Stimulated activated CD8-positive, alpha-beta memory T cell treated with anti-CD3 and anti-CD28 coated beads, Interleukin-15, amount 100 ng/mL, for 1 hour (primary cell): ENCODE data around the gene WWC2.
"Not testable (repeated sequence)": the region's sequence is repeated elsewhere in the genome, so short reads cannot be mapped to it uniquely, and the experiment has no call there.

Source experiments
- DNase-seq: peaks from one replicate; pipeline ENCODE4 v3.0.0-alpha.2; 2020; ENCODE audit warnings: low read depth

WWC2 gene

GRCh38 chr4:183142571-183143550, 43.8 kb downstream of the WWC2 start:
- no peak for DNase-seq

GRCh38 chr4:183144787-183145186, 45.7 kb downstream of the WWC2 start:
- DNase-seq: no peak

- no peak for DNase-seq
Measured at GRCh38 chr4:183145773-183146172, 46.7 kb downstream of the WWC2 start.

GRCh38 chr4:183146478-183146877, 47.4 kb downstream of the WWC2 start:
- no peak for DNase-seq

GRCh38 chr4:183147196-183147595, 48.1 kb downstream of the WWC2 start:
- DNase-seq: no peak

GRCh38 chr4:183147983-183148382, 48.9 kb downstream of the WWC2 start:
- no peak for DNase-seq

- DNase-seq: no peak
Measured at GRCh38 chr4:183149616-183150539, 50.8 kb downstream of the WWC2 start.

DNA sequence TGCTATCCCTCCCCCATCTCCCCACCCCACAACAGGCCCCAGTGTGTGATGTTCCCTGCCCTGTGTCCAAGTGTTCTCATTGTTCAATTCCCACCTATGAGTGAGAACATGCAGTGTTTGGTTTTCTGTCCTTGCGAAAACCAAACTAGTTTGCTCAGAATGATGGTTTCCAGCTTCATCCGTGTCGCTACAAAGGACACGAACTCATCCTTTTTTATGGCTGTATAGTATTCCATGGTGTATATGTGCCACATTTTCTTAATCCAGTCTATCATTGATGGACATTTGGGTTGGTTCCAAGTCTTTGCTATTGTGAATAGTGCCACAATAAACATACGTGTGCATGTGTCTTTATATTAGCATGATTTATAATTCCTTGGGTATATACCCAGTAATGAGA, 51.6 kb downstream of the WWC2 start:
- DNase-seq: not testable (repeated sequence)

- not testable (repeated sequence) for DNase-seq
Measured at GRCh38 chr4:183152232-183152631, 53.2 kb downstream of the WWC2 start.

GRCh38 chr4:183153190-183153916, 54.3 kb downstream of the WWC2 start:
- no peak for DNase-seq

GRCh38 chr4:183154701-183155391, 55.8 kb downstream of the WWC2 start:
- no peak for DNase-seq

DNA sequence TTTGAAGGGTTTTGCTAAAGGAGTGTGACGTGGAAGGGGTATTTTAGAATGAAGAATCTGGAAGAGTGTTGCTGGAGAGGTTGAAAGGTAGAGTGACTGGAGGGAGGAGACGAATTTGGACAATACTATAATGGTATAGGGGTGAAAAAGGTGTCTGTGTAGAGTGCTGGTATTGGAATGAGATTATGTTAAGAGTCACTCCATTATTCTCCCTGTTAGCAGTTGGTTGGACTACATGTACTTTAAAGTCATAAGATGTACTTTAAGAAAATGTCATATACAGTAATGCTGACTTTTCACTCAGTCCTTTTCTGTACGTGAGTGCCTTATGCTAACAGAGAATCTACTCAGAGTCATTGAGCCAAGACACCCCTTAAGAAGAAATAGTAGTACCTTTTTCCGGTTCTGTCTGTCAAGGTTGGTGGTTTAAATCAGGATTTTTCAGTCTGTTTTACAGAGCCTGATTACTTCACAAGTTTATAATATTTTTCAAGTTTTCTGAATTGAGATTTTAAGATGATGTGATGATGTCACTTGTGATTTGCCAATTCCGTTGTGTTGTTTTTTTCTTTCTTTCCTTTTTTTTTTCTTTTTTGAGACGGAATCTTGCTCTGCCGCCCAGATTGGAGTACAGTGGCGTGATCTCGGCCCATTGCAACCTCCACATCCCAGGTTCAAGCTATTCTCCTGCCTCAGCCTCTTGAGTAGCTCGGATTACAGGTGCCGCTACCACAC, 56.6 kb downstream of the WWC2 start:
- DNase-seq: no peak

DNA sequence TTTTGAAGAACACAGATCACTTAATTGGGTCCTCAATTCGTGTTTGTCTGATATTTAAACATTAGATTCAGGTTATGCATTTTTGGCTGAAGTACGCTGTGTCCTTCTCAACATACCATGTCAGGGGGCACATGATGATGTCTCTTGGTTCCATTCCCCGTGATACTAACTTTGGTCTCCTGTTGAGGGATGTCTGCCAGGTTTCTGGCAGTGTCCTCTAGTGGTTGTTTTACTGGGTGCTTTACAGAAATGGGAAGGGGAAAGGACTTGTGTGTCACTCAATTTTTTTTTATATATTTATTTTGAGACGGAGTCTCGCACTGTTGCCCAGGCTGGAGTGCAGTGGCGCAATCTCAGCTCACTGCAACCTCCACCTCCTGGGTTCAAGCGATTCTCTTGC, 58.2 kb downstream of the WWC2 start:
- DNase-seq: no peak

DNA sequence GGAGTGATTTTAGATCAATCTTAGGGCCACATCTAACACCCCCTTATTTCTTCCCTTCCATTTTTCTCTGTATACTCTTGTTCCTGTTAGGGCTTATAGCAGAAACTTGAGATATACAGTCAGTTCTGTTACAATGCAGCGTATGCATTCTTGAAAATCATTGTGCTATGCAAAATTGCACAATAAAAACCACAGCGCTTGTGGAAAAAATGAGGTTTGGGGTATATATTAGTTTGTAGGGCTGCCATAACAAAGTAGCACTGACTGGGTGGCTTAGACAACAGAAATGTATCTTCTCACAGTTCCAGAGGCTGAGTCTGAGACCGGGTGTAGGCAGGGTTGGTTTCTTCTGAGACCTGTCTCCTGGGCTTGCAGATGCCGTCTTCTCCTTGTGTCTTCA, 59.0 kb downstream of the WWC2 start:
- no peak for DNase-seq

DNA sequence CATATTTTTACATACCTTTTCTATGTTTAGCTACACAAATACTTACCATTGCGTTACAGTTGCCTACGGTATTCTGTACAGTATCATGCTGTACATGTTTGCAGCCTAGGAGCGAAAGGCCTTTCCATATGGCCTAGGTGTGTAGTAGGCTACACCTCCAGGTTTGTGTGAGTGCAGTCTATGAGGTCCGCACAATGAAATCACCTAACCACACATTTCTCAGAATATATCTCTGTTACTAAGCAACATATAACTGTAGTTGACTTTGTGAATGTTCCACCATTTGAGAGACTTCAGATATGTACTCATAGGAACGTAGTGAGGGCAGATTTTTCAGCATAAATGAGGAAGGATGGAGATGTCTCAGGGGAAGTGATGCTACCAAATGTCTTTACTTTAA, 62.6 kb downstream of the WWC2 start:
- no peak for DNase-seq

- DNase-seq: no peak
Measured at GRCh38 chr4:183163135-183163534, 64.1 kb downstream of the WWC2 start.

DNA sequence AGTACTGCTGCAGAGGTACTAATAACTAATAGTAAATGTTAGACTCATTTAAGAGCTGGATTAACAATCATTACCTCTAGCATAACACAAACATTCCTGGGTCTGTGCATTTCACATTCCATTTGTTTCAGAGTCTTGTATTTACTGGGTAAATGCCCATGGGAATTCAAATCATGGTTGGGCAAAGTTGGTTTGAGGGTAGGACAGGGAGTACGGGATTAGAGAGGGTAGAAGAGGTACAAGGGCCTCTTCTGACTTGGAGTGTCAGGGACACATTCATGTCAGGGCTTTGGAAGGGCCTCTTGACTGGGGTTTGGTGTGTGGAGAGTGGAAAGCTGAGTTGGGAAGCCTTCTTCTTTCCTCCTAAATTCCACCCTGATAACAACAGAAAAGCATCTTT, 65.9 kb downstream of the WWC2 start:
- no peak for DNase-seq

DNA sequence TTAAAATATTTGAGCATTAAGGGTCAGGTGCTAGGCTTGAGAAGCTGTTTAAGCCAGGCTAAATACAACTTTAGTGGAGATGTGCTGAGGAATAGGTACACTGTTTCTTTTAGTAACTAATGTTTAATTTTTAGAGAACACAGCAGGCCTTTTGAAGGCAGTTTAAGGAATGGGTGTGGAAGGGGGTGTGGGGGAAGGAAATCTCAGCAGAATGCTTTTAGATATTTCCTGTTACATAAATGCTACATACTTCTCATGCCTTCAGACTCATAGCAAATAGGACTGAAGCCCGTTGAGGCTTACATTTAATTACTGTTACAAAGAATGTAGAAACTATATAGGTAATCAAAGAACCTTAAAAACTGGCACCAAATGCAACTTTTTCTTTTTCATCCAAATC, 66.3 kb downstream of the WWC2 start:
- no peak for DNase-seq

DNA sequence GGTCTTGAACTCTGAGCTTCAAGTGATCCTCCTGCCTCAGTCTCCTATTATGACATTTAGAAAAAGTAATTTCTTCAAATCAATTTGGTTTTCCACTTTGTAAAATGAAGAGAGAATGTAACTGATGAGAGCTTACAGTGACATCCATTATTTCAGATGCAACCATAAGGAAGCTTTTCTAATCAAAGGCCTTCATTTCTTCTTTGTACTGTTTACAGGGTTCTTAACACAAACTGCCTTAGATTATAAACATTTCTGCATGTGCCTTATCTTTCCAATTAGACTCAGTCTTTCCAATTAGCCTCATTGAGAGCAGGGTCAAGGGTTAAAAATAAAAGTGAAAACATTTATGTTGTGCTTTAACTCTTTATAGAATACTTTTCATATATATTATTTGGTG, 71.8 kb downstream of the WWC2 start:
- no peak for DNase-seq

GRCh38 chr4:183171484-183172267, 72.6 kb downstream of the WWC2 start:
- no peak for DNase-seq
